Calu3 (cell line): Measurements from ENCODE around the gene XRN1. TPM values are rescaled to one million over a fixed set of nuclear protein-coding genes. Genes with fewer than 3 reads are reported as not detected.
"Not testable (repeated sequence)": the region's sequence is repeated elsewhere in the genome, so short reads cannot be mapped to it uniquely, and the experiment has no call there.

Source experiments
- BruUV-seq: library from RNA; stranded (reverse); fragments of 400-500 nt; replicated peaks from 2 replicates; lab custom pipeline; 2021; lab: Mats Ljungman, UMichigan
- CTCF ChIA-PET: fragments of 300-600 bp; sonication (Branson Sonifier 250); formaldehyde crosslinking; loops from one replicate; lab custom pipeline; 2022; ENCODE audit warnings: antibody characterized with exemption; lab: Charles Lee
- DNase-seq: peaks from one replicate; pipeline ENCODE4 v3.0.0; 2022
- H3K27ac Mint-ChIP-seq: one replicate; pipeline ENCODE4 v1.8.0; 2022; ENCODE audit warnings: mixed read lengths; ENCODE audit not compliant: unreplicated experiment
- H3K27me3 Mint-ChIP-seq: one replicate; pipeline ENCODE4 v1.8.0; 2022; ENCODE audit warnings: mixed read lengths; ENCODE audit not compliant: unreplicated experiment
- H3K36me3 Mint-ChIP-seq: one replicate; pipeline ENCODE4 v1.8.0; 2022; ENCODE audit warnings: mild to moderate bottlenecking, moderate library complexity, mixed read lengths; ENCODE audit not compliant: insufficient read depth, unreplicated experiment
- H3K4me1 Mint-ChIP-seq: one replicate; pipeline ENCODE4 v1.8.0; 2022; ENCODE audit warnings: mild to moderate bottlenecking, low read depth, mixed read lengths; ENCODE audit not compliant: unreplicated experiment
- H3K4me3 Mint-ChIP-seq: one replicate; pipeline ENCODE4 v1.8.0; 2022; ENCODE audit warnings: mild to moderate bottlenecking, low read depth, moderate library complexity, mixed read lengths; ENCODE audit not compliant: unreplicated experiment
- H3K9me3 Mint-ChIP-seq: one replicate; pipeline ENCODE4 v1.8.0; 2022; ENCODE audit warnings: low read depth, mixed read lengths; ENCODE audit not compliant: unreplicated experiment
- intact Hi-C: fragments of 100-400 bp; cut with micrococcal nuclease; formaldehyde crosslinking; loops from one replicate; pipeline ENCODE4 v1.10.0; 2022; ENCODE audit not compliant: unreplicated experiment
- total RNA-seq: library from RNA; stranded (reverse); gene quantifications from 2 replicates; pipeline ENCODE4 v1.2.3, GENCODE V29; 2022
- TF ChIP-seq, protein P1 (sequence below): fragments of 200-600 bp; IDR thresholded peaks from one replicate; pipeline ENCODE4 v1.8.0; 2022; ENCODE audit warnings: antibody characterized with exemption; ENCODE audit not compliant: unreplicated experiment

Gene XRN1
- total RNA-seq, 1 experiment from 2014 or later = 59.7 TPM

DNA sequence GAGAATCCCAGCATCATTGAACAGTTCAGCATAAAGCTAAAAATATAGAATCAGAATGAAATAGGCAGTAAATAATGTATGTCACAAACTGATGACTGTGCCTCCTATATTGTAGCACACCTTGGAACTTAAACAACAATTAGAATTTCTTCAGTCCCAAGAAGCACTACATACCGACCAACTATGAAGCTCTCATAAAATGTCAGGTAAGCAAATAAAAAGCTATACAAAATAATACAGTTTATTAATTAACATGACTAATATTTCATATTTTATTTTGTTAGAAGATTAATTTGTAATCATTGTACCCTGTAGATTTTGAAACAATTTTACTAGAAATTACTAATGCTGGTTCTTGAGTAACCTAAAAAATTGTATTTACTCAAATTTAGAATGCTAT lies 137.4 kb downstream of the XRN1 start:
- BruUV-seq = no TSS peak
- Mint-ChIP-seq H3K27ac (no peak overlapping the region), H3K36me3 (peaks cover 6% of the 10 kb centered on the region), H3K27me3 (no peaks in the 10 kb centered on the region), H3K4me1 (no peaks in the 10 kb centered on the region), H3K9me3 (no peaks in the 10 kb centered on the region), H3K4me3 (no peak overlapping the region)
- TF ChIP-seq, protein P1, sequence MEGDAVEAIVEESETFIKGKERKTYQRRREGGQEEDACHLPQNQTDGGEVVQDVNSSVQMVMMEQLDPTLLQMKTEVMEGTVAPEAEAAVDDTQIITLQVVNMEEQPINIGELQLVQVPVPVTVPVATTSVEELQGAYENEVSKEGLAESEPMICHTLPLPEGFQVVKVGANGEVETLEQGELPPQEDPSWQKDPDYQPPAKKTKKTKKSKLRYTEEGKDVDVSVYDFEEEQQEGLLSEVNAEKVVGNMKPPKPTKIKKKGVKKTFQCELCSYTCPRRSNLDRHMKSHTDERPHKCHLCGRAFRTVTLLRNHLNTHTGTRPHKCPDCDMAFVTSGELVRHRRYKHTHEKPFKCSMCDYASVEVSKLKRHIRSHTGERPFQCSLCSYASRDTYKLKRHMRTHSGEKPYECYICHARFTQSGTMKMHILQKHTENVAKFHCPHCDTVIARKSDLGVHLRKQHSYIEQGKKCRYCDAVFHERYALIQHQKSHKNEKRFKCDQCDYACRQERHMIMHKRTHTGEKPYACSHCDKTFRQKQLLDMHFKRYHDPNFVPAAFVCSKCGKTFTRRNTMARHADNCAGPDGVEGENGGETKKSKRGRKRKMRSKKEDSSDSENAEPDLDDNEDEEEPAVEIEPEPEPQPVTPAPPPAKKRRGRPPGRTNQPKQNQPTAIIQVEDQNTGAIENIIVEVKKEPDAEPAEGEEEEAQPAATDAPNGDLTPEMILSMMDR = no peak
- no peak for DNase-seq
- CTCF ChIA-PET = no interaction called here
- intact Hi-C loops = no loop called here

DNA sequence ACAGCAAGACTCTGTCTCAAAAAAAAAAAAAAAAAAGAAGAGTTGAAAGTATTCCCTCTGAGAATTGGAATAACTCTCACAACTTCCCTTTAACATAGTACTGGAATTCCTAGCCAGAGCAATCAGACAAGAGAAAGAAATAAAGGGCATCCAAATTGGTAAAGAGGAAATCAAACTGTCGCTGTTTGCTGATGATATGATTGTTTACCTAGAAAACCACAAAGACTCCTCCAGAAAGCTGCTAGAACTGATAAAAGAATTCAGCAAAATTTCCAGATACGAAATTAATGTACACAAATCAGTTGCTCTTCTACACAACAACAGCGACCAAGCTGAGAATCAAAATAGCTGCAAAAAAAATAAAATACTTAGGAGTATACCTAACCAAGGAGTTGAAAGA lies 145.0 kb downstream of the XRN1 start:
- BruUV-seq, H3K4me3 Mint-ChIP-seq, H3K27ac Mint-ChIP-seq, H3K36me3 Mint-ChIP-seq, intact Hi-C loops, CTCF ChIA-PET, DNase-seq, H3K4me1 Mint-ChIP-seq, H3K27me3 Mint-ChIP-seq: not testable (repeated sequence)
- H3K9me3 Mint-ChIP-seq = peaks cover 20% of the 10 kb centered on the region

DNA sequence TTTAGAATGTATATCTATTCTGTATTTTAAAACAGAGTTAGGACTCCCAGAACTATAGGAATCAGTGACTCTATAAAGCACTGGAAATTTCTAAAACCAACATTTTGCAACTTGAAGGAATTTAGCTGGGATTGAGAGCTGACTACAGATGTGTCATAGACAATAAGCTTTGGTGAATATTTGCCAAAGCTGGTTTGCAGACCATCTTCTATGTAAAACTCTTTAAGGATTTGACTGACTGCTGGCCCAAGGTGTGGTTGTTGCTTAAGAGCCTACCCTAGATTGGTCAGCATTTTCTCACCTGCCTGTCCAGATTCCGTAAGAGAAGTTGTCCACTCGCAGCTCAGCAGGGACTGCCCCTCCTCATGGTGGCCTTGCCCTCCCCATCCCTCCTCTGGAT lies 149.2 kb downstream of the XRN1 start:
- Mint-ChIP-seq H3K4me1 (no peaks in the 10 kb centered on the region), H3K9me3 (peaks cover 14% of the 10 kb centered on the region), H3K36me3 (no peaks in the 10 kb centered on the region), H3K4me3 (no peak overlapping the region), H3K27ac (no peak overlapping the region), H3K27me3 (no peaks in the 10 kb centered on the region)
- TF ChIP-seq, protein P1 = no peak
- DNase-seq = no peak
- CTCF ChIA-PET = no interaction called here
- no TSS peak for BruUV-seq
- intact Hi-C loops = no loop called here

DNA sequence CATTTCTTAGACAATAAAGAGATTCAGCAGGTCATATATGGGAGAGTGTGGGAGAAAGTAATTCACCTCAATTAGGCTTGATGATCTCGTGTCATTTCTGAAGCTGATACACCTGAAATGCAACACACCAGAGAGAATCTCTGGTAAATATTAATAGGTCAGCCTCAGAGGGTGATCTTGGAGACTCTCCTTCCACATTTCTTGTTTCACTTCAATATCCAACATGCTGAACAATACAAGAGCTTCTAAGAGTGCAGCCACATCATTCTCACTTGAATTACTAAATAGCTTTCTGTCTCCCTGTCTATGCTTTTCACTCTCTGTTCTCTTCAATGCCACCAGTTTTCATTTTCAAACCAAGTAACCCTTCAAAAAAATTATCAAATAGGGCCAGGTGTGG lies 151.3 kb downstream of the XRN1 start:
- Mint-ChIP-seq H3K27ac (no peak overlapping the region), H3K4me1 (no peaks in the 10 kb centered on the region), H3K36me3 (no peaks in the 10 kb centered on the region), H3K9me3 (peaks cover 2% of the 10 kb centered on the region), H3K4me3 (no peak overlapping the region), H3K27me3 (no peaks in the 10 kb centered on the region)
- TF ChIP-seq, protein P1 = no peak
- no TSS peak for BruUV-seq
- DNase-seq = no peak
- intact Hi-C loops = no loop called here
- CTCF ChIA-PET = interaction anchor here (0.6 kb wide), 1 partner anchor 259 kb away, joined by 3 read pairs; no protein-coding TSS in a partner anchor

DNA sequence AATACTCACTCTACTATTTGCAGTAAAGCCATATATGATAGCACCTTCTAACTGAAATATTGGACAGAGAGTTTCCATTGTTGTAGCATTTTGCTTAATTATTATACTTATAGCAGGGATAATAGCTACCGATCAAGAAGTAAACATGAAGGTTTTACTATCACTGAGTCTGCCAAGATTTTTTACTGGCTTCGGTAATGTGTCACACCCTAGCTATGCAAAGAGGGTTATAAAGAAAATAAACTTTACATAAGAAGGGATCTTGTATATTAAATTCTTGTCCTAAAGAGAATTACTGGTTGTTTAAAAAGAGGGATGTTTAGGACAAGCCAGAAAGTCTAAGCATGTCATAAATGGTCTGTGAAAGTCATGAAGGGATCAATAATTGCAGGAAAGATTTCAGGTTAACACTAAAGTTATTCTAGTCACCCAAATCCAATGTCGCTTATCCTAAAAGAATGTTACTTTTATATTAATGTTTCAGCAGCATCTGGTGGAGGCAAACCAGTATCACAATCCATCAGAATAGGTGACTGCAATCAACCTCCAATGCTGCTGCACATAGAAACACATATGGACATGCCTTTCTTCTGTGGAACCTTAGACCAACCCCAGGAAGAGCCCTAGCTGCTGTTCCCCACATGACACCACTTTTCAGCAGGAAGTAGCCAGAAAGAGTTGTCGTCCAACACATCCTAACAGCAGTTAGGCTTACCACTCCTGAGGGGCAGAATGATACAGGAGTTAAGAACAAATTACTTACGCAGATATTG lies 159.8 kb downstream of the XRN1 start:
- intact Hi-C loops = no loop called here
- no peaks in the 10 kb centered on the region for H3K4me1 Mint-ChIP-seq
- TF ChIP-seq, protein P1 = no peak
- BruUV-seq = no TSS peak
- CTCF ChIA-PET = no interaction called here
- no peaks in the 10 kb centered on the region for H3K27me3 Mint-ChIP-seq
- H3K27ac Mint-ChIP-seq = no peak overlapping the region
- H3K36me3 Mint-ChIP-seq = no peaks in the 10 kb centered on the region
- no peak overlapping the region for H3K4me3 Mint-ChIP-seq
- no peak for DNase-seq
- peaks cover 8% of the 10 kb centered on the region for H3K9me3 Mint-ChIP-seq
